ENCODE data around the gene DOHH. TPM values are rescaled to one million over a fixed set of nuclear protein-coding genes. Genes with fewer than 3 reads are reported as not detected.

The DOHH gene
- total RNA-seq, 4 donors from 2014 or later: 1.2 to 10.4 (median 4.7) TPM

DNA sequence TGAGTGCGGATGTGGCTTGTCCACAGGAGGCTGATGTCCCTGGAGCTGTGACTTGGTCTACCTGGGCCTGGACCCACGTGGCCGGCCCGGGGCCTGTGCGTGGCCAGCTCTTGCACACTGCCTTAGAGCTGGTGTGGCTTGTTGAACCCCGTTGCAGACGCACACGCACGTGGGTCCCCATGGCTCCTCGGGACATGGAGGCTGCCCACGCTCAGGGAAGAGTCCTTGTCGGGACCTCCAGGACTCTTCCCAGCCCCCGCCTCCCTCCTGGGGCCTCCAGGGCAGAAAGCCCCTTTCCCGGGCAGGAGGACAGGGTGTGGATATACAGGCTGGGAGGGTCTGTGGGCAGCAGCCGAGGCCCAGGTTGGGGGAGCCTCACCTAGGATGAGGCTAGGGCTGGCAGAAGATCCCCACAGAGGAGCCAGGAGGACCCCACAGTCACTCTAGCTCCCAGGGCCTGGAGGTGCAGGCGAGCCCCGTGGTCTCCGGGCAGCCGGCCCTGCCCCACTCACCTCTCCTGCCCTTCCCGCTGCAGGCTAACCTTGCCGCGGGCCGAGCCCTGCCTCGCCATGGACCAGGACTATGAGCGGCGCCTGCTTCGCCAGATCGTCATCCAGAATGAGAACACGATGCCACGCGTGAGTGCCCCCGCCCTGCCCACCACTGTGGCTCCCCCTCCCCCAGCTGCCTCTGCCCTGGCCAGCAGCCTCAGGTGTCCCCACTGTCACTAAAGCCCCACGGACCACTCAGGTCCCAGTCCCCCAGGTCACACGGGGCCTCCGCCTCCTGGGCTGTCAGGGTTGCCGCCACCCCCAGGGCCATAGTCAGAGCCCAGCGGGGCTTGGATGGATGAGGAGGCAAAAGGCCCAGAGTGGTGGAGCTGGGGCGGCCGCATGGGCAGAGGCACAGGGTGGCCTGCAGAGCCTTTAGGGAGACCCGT, 22.2 kb upstream of the DOHH start:
- Histone ChIP-seq H3K9me3 (no peaks in the 10 kb centered on the region), H3K36me3 (no peaks in the 10 kb centered on the region), H3K4me1 (no peaks in the 10 kb centered on the region), H3K27ac (no peak overlapping the region), H3K27me3 (no peaks in the 10 kb centered on the region), H3K4me3 (no peak overlapping the region)
- DNase-seq: no peak
- intact Hi-C loops (cut with DNase I; ENCODE audit: low total_unique reads): no loop called here
- TF ChIP-seq CTCF (IDR thresholded peaks at IDR 0.05) (no peak), POLR2A (IDR thresholded peaks at IDR 0.05) (no peak)

- Histone ChIP-seq H3K27ac (no peak overlapping the region), H3K36me3 (no peaks in the 10 kb centered on the region), H3K4me1 (no peaks in the 10 kb centered on the region), H3K9me3 (no peaks in the 10 kb centered on the region), H3K4me3 (no peak overlapping the region), H3K27me3 (no peaks in the 10 kb centered on the region)
- no peak for DNase-seq
- intact Hi-C loops (cut with DNase I; ENCODE audit: low total_unique reads): no loop called here
- TF ChIP-seq CTCF (IDR thresholded peaks at IDR 0.05) (no peak), POLR2A (IDR thresholded peaks at IDR 0.05) (no peak)
Measured at GRCh38 chr19:3521104-3521445, 20.6 kb upstream of the DOHH start.

DNA sequence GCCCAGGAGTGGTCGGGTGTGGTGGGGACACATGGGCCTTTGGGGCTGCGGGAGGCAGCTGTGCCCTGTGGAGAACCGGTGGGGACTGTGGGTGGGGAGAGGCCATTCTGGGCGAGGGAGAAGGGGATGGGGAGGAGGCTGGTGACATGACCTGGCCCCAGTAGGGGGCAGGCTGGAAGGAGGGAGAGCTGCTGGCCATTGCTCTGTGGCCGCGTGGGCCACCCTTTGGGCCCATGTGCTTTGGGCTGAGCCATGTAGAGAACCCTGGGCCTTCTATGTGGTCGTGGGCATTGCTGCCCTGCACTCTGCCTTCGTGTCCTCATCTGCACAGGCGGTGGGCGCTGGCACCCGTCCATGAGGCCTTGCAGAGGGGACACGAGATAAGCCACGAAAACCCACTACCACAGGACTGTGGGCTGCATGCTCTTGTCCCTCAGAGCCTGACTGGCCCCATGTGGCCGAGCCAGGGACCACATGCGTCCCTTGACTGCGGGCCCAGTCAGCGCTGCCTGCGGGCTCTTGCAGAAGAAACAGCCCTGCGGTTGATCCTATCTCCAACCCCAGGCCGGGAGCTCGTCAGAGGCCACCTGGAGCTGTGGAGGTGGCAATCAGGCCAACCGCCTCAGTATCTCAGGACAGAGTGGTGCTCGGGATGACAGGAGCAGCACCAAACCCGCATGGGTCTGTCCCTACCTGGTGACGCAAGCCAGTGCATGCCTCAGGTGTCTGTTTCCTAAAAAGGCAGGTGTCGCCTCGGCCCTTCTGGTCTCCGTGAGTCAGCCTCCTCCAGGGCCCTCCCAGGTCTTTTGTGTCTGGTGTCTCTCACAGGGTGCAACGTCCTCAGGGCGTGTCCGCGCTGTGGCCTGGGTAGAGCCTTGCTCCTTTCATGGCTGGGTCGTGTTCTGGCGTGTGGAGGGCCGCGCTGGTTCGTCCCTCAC, 20.0 kb upstream of the DOHH start:
- DNase-seq: no peak
- TF ChIP-seq POLR2A (IDR thresholded peaks at IDR 0.05) (no peak), CTCF (IDR thresholded peaks at IDR 0.05) (no peak)
- Histone ChIP-seq H3K9me3 (no peaks in the 10 kb centered on the region), H3K36me3 (no peaks in the 10 kb centered on the region), H3K27me3 (no peaks in the 10 kb centered on the region), H3K27ac (no peak overlapping the region), H3K4me3 (no peak overlapping the region), H3K4me1 (no peaks in the 10 kb centered on the region)
- intact Hi-C loops (cut with DNase I; ENCODE audit: low total_unique reads): no loop called here

- TF ChIP-seq CTCF (IDR thresholded peaks at IDR 0.05): no peak
- TF ChIP-seq POLR2A (IDR thresholded peaks at IDR 0.05): no peak
- Histone ChIP-seq H3K36me3 (no peaks in the 10 kb centered on the region), H3K9me3 (no peaks in the 10 kb centered on the region), H3K4me1 (no peaks in the 10 kb centered on the region), H3K27me3 (no peaks in the 10 kb centered on the region), H3K4me3 (no peak overlapping the region), H3K27ac (no peak overlapping the region)
- intact Hi-C loops (cut with DNase I; ENCODE audit: low total_unique reads): no loop called here
- no peak for DNase-seq
Measured at GRCh38 chr19:3519126-3519525, 18.7 kb upstream of the DOHH start.

- intact Hi-C loops (cut with DNase I; ENCODE audit: low total_unique reads): no loop called here
- Histone ChIP-seq H3K27me3 (no peaks in the 10 kb centered on the region), H3K27ac (no peak overlapping the region), H3K36me3 (no peaks in the 10 kb centered on the region), H3K9me3 (no peaks in the 10 kb centered on the region), H3K4me3 (no peak overlapping the region), H3K4me1 (no peaks in the 10 kb centered on the region)
- no peak for TF ChIP-seq CTCF (IDR thresholded peaks at IDR 0.05)
- TF ChIP-seq POLR2A (IDR thresholded peaks at IDR 0.05): no peak
- no peak for DNase-seq
Measured at GRCh38 chr19:3518659-3519058, 18.2 kb upstream of the DOHH start.
